ENCODE data around the gene TRIP10. TPM values are rescaled to one million over a fixed set of nuclear protein-coding genes. Genes with fewer than 3 reads are reported as not detected.

TRIP10 gene
- total and polyA plus RNA-seq, 2 of the 8 experiments (the other 6 are each of a cell fraction or from before 2014, with no cell fraction given), result 27.8 to 69.5 TPM

DNA sequence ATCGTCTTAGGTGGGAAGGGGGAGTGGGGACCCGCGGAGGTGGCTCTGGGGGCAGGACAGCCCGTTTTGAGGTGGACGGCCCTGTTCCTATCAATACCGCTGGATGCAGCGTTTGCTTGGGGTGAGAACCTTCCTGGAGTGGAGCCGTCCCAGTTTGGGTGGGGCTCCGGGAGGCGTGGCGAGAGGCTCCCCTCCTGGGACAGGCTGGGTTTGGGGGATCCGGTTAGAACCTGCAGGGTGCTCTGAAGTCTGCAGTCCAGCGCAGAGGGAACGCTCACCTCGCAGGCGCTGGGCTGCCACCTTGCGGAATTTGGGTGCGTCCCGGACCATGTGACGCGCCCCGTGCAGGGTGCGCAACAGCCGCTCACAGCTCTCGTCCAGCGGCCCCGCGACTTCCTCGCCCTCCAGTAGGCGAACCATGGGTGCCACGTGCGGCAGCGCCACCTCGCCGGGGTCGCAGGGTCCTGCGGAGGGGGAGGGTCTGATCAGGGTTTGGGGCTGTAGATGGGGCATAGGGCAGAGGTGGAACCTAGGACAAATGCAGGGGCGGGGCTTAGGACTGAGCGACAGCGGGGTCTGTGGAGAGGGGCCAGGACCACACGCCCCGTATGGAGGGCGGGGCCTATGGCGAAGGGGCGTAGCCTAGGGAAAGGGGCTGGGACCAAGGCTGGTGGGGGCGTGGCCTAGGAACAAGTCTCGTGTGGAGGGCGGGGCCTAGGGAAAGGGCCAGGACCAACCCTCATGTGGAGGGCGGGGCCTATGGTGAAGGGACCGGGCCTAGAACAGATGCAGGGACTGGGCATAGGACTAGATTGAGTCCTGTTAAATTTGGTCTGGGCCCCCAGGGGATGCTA lies 13.9 kb downstream of the TRIP10 start (continued):
- TF ChIP-seq HDAC2 (IDR thresholded peaks at IDR 0.05; ENCODE audit: borderline replicate concordance in 1 of 2, low read depth in 2 of 2, low read length in 2 of 2) (0 out of 4 replicates have a peak, but pooled peaks of 1 of the 2 experiments have one; percentile 48), SIN3A (conservative IDR thresholded peaks at IDR 0.05 in 1 of 2, IDR thresholded peaks at IDR 0.05 in 1 of 2; ENCODE audit: low read depth in 1 of 2, low read length in 2 of 2) (peak in 1 of 2 experiments; percentile 20; a peak in 1 of 4 replicates), ZNF274 (IDR thresholded peaks at IDR 0.05; ENCODE audit: borderline replicate concordance, extremely low read depth, low read length) (no peak), BRCA1 (IDR thresholded peaks at IDR 0.05; ENCODE audit: low read depth, low read length) (no peak), SIRT6 (IDR thresholded peaks at IDR 0.05; ENCODE audit: low read length) (no peak), CHD1 (IDR thresholded peaks at IDR 0.05; ENCODE audit: low read depth, low read length) (no peak), TEAD4 (IDR thresholded peaks at IDR 0.05; ENCODE audit: low read depth, low read length) (peak; percentile 80), CREB1 (IDR thresholded peaks at IDR 0.05) (peak; percentile 61; the same call in 1 of the 2 replicates), MAX (IDR thresholded peaks at IDR 0.05) (peak; percentile 97), SRF (IDR thresholded peaks at IDR 0.05; ENCODE audit: low read depth, low read length) (0 out of 2 replicates have a peak, but pooled peaks have one; percentile 2), NANOG (IDR thresholded peaks at IDR 0.05; ENCODE audit: insufficient read depth, low read depth, low read length, poor library complexity, severe bottlenecking) (no peak), KDM5A (IDR thresholded peaks at IDR 0.05; ENCODE audit: low read length) (no peak), KDM1A (IDR thresholded peaks at IDR 0.05; ENCODE audit: borderline replicate concordance, low read length) (no peak), ASH2L (IDR thresholded peaks at IDR 0.05; ENCODE audit: low read length) (peak; percentile 56), TBP (IDR thresholded peaks at IDR 0.05; ENCODE audit: low read depth, low read length) (peak; percentile 34; the same call in 1 of the 2 replicates), RXRA (IDR thresholded peaks at IDR 0.05; ENCODE audit: insufficient read depth, low read depth, low read length) (no peak), RNF2 (IDR thresholded peaks at IDR 0.05; ENCODE audit: borderline replicate concordance, low read depth, low read length, missing control alignments, poor library complexity, severe bottlenecking) (no peak), TAF1 (IDR thresholded peaks at IDR 0.05; ENCODE audit: low read depth, low read length) (0 out of 2 replicates have a peak, but pooled peaks have one; percentile 17), POLR2AphosphoS5 (IDR thresholded peaks at IDR 0.05; ENCODE audit: low read depth, low read length) (no peak; the same call in 1 of the 2 replicates), HDAC6 (IDR thresholded peaks at IDR 0.05; ENCODE audit: low read depth, low read length) (no peak), JUN (IDR thresholded peaks at IDR 0.05; ENCODE audit: low read depth, low read length) (no peak)
- TF ChIP-seq, protein P1, sequence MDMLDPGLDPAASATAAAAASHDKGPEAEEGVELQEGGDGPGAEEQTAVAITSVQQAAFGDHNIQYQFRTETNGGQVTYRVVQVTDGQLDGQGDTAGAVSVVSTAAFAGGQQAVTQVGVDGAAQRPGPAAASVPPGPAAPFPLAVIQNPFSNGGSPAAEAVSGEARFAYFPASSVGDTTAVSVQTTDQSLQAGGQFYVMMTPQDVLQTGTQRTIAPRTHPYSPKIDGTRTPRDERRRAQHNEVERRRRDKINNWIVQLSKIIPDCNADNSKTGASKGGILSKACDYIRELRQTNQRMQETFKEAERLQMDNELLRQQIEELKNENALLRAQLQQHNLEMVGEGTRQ (IDR thresholded peaks at IDR 0.05; ENCODE audit: low read length), result peak; percentile 74; the same call in 1 of the 2 replicates
